H1 (cell line): ENCODE measurements around the gene NCAPD2. TPM values are rescaled to one million over a fixed set of nuclear protein-coding genes. Genes with fewer than 3 reads are reported as not detected.

ENCODE experiments used
- USF2 ChIP-seq: IDR thresholded peaks from 2 replicates; pipeline ENCODE4 v1.6.1; 2011; ENCODE audit warnings: low read length, improper control_type of control experiment
- polyA plus RNA-seq, 7 experiments: library from polyadenylated mRNA; depleted of rRNA in 3 of 7; stranded (reverse) in 5 of 7; unstranded in 2 of 7; fragments of >200 nt in 5 of 7; fragments of 200-250 nt in 2 of 7; gene quantifications; 1 replicate in 5 of 7; 2 replicates in 1 of 7; 4 replicates in 1 of 7; pipeline versions ENCODE4 v1.2.1 to v1.2.3, GENCODE V29; 2011 to 2013; ENCODE audit warnings: missing spikeins in 2 of 7, mixed read lengths in 2 of 7
- total RNA-seq: library from RNA; stranded (reverse); fragmentation: NEBNext Ultra II Directional; extraction: Animal tissue kit (Norgen Biotek cat#: 25700); gene quantifications from 2 replicates; pipeline ENCODE4 v1.2.1, GENCODE V29; 2021

The NCAPD2 gene
- total and polyA plus RNA-seq, 2 of the 8 experiments (the other 6 are each of a cell fraction or from before 2014, with no cell fraction given), result 55.8 to 132 TPM

GRCh38 chr12:6534945-6535696 lies 41.2 kb downstream of the NCAPD2 start (continued):
- peak; percentile 90 for TF ChIP-seq USF2
